LHCN-M2 (cell line): ENCODE results near the gene ZBTB7A. TPM values are rescaled to one million over a fixed set of nuclear protein-coding genes. Genes with fewer than 3 reads are reported as not detected.
A peak's percentile ranks its signal among the peaks of the same experiment; 100 is the strongest.

Experiments used
- DNase-seq: peaks from one replicate; pipeline ENCODE4 v3.0.0-alpha.2; 2012; ENCODE audit warnings: low read depth
- total RNA-seq: library from RNA; depleted of rRNA; stranded (reverse); fragments of >200 nt; gene quantifications from 2 replicates; pipeline ENCODE4 v1.2.3, GENCODE V29; 2014

ZBTB7A gene
- total RNA-seq, 1 experiment from 2014 or later = 29.7 TPM

GRCh38 chr19:4094291-4094690 is 27.6 kb upstream of the ZBTB7A start:
- no peak for DNase-seq

DNA sequence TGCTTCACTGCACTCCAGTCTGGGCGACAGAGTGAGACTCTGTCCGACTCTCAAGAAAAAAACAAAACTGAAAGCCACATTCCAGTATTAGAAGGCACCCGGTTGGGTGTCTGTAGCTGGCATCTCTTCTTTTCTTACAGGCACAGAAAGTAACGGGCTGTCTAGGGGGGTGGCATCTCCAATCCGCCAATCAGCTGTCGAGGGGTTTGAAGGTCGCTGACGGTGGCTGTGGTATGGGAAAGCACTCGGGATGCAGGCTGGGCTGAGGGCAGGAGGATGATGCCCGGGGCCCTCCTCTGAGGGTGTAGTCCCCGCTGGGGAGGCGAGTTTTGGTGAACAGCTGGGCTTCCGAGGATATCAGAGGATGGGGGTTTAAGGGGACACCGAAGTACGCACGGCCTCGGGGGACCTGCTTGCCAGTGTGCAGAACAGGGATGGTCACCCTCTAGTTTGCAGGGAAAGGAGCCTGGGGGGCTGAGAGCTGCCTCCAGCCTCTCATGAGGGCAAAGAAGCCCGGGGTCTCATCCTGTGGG is 27.0 kb upstream of the ZBTB7A start:
- DNase-seq = no peak

DNA sequence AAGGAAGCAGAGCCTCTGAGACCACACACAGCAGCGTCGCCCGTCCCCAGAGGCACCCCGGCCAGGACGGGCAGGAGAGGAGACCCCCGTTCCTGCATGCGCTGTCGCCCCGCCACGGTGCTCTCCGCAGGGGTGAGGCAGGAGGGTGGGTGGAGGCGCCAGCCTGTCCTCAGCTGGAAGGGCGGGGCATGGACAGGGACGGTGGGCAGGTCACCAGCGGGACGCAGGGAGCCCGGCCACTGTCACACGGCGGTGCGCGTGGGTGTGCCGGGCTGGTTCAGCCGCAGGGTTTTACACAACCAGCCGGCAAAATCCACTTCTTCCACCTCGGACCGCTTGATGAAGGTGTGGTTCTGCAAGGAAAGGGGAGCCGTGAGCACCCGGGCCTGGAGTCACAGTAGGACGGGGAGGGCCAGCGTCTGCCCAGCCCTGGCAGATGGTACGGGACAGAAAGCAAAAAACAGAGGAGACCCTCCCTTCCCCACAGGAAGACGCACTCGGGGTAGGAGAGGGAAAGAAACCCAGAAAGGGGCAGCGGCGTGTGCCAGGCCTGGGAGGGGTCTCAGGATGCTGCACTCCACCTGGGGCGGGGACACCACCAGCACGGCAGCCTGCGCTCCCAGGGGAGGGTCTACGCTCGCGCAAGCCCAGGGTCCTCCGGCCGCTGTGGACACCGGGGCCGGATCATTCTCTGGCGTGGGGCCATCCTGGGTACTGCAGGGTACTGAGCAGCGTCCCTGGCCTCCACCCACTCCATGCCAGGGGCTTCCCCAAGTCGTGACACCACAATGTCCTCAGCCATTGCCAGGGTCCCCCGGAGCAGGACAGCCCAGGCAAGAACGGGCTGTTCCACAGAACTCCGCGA is 23.9 kb upstream of the ZBTB7A start:
- no peak for DNase-seq

DNA sequence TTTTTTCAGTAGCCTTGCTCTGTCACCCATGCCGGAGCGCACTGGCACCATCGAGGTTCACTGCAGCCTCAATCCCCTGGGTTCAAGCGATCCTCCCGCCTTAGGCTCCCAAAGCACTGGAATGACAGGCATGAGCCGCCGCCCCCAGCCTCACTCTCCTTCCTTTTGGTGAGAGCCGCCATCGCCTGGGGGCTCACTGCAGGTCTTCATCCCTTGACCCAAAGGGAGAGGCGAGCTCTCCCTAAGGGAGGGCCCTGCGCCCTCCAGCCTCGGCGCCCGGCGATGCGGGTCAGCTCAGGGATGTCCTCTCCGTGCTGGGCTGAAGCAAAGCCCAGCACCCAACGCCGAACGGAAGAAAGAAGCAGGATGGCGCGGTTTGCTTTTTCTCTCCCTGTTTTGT is 23.2 kb upstream of the ZBTB7A start:
- DNase-seq = no peak

GRCh38 chr19:4089400-4089908 is 22.8 kb upstream of the ZBTB7A start:
- DNase-seq = no peak

GRCh38 chr19:4088975-4089374 is 22.3 kb upstream of the ZBTB7A start:
- DNase-seq = no peak

DNA sequence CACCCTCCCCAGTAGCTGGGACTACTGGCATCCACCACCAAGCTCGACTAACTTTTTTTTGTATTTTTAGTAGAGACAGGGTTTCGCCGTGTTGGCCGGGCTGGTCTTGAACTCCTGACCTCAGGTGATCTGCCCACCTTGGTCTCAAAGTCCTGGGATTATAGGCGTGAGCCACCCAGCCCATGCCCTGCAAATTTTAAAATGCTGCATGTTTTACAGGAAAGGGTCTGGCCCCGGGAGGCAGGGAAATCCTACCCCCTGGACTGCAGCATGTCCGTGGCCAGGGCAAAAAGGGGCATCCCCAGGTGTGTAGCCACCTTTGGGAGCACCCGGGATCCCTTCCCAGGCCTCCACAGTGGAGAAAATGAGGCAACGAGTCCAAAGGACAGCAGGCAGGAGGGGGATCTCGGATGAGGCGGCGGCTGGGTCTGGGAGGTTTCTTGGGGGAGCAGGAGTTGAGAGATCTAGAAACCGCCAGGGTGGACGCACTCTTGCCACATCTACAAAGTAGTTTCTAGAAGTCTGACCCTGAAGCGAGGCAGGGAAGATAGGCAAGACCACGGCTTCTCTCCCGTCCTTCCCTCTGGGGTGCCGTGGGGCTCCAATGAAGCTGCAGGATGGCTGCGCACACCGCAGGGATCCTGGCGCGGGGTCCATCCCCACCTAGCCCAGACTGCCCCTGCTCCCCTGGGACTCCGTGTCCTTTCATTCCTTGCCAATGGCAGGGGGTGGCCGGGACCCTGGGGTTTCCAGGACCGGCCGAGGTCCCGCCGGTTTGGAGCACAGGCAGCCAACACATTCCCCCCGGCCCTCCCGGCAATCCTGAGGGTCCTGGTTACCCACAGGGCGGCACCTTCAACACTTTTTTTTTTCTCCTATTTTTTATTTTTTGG is 21.3 kb upstream of the ZBTB7A start:
- no peak for DNase-seq

DNA sequence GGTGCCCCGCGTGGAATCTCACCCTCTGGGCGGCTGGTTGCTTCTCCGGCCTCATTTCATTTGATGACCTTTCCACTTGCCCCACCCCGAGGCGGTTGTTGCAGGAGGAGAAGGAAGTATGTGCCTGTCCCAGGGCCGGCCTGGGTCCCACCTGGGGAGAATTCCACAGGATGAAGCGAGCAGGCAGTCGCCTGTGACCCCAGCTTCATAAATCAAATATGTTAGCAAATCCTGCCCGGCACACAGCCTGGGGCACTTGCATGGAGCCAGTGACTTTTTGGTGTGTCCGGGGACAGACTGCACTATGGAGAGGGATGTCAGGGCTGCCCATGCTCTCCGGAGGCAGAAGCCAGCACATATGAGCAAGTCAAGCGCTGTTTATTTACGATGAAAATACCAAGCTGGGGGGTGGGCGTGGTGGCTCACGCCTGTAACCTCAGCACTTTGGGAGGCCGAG is 19.7 kb upstream of the ZBTB7A start:
- DNase-seq = no peak

DNA sequence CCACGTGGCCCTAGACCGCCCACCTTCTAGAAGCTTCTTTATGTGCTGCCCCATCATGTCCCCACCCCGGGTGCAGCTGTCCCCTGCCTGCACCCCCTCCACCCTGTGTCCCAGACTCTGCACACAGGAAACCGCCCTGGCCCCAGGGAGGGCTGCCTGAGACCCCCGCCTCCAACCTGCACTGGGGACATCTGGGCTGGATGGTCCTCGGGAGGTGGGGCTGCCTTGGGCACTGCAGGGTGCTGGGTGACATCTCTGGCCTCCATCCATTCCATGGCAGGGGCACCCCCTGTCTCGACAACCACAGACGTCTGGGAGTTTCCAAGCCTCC is 17.8 kb upstream of the ZBTB7A start:
- no peak for DNase-seq

DNA sequence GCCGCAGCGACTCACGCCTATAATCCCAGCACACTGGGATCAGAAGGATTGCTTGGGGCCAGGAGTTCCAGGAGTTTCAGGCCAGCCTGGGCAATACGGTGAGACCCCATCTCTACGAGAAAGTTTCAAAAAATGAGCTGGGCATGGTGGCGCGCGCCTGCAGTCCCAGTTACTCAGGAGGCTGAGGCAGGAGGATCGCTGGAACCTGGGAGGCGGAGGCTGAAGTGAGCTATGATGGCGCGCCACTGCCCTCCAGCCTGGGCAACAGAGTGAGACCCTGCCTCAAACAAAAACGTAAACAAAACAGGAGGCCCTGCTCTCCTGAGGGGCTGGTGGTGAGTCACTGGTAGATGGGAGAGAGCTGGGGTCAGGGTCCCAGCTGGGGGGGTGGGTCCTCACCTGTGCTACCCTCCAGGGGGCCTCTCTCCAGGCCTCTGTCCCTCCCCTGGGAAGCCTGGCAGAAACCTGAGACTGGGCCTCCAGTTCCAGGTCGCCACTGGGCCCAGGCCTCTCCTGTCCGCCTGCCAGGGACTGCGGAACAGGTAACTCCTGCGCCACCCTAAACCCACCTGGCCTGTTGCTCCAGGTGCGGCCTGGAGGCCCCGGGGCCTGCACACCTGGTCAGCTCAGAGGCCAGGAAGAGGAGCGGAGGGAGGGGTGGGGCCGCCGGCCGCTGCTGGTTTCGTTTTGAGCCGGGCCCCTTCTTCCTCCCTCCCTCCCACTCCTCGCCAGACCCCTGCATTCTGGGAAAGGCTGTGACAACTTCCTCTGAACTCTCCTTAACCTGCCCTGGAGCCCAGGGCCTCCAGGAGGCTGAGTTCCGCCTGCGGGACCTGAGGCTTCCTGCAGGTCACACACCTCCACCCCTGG is 17.2 kb upstream of the ZBTB7A start:
- DNase-seq = no peak

DNA sequence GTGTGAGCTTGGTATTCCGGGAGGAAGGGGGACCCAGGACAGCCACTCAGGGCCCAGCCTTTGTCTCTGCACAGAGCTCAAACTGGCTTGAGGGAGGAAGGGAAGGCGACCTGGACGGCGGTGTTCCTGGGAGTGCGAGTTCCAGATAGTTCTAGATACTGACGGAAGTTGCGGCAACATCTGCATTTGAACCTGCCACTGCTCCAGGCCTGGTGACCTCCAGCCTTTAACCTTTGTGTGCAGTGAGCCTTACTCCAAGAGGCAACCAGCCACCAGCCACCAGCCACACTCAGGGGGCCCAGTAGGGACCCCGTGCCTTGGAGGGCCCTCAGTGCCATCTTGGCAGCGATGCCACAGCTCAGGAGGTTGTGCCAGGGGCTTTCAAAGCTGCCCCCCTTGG is 15.5 kb upstream of the ZBTB7A start:
- no peak for DNase-seq

GRCh38 chr19:4081441-4082129 is 14.9 kb upstream of the ZBTB7A start:
- DNase-seq = no peak

GRCh38 chr19:4080473-4080872 is 13.8 kb upstream of the ZBTB7A start:
- no peak for DNase-seq

- peak; percentile 6 for DNase-seq
These were observed 11.3 kb upstream of the ZBTB7A start for GRCh38 chr19:4077800-4078684.

DNA sequence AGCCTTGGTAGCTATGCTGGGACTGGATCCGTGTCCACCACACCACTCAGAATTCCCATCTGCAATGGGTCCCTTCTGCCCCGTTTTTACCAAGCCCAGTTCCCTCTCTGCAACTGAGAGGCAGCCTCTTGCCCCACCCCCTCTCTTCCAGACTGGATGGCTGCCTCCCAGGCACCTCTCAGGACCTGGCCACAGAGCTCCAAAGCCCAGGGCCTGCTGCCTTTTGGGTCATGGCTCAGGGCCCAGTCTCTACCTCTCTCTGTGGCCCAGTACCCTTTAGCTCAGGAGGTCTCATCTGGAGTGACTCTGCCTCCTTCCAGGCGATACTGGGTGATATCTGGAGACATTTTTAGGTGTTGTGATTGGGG is 10.3 kb upstream of the ZBTB7A start:
- DNase-seq = no peak

GRCh38 chr19:4075373-4075772 is 8.7 kb upstream of the ZBTB7A start:
- DNase-seq = no peak

- no peak for DNase-seq
These were observed 4.9 kb upstream of the ZBTB7A start for GRCh38 chr19:4071610-4072009.

- DNase-seq = no peak
These were observed 2.7 kb upstream of the ZBTB7A start for GRCh38 chr19:4069331-4069959.
